ENCODE data around the gene SIT1. TPM values are rescaled to one million over a fixed set of nuclear protein-coding genes. Genes with fewer than 3 reads are reported as not detected.

The SIT1 gene
- total and polyA plus RNA-seq, 2 experiments from 2014 or later, result 13.2 to 14.7 TPM

GRCh38 chr9:35603506-35603985 lies 47.2 kb downstream of the SIT1 start:
- Histone ChIP-seq H3K36me3 (ENCODE audit: insufficient read depth) (no peaks in the 10 kb centered on the region), H3K27me3 (ENCODE audit: insufficient read depth) (no peaks in the 10 kb centered on the region), H4K20me1 (replicated peaks; ENCODE audit: insufficient read depth) (no peaks in the 10 kb centered on the region; the same call in 1 of the 2 replicates), H3F3A (replicated peaks; ENCODE audit: low read depth) (peaks cover 13% of the 10 kb centered on the region; the same call in 1 of the 2 replicates), H3K4me2 (peak overlapping the region; percentile 76), H3K4me1 (ENCODE audit: insufficient read depth) (peaks cover 19% of the 10 kb centered on the region), H3K9me2 (ENCODE audit: insufficient read depth) (no peaks in the 10 kb centered on the region), H3K79me2 (replicated peaks; ENCODE audit: insufficient read depth) (peaks cover 4% of the 10 kb centered on the region; the same call in 1 of the 2 replicates), H3K27ac (ENCODE audit: low read depth) (0 out of 2 replicates have a peak overlapping the region, but pooled peaks have one; percentile 69), H3K4me3 (peak overlapping the region; percentile 56), H2AFZ (peak overlapping the region; percentile 61)
- no peaks in the 10 kb centered on the region for H3K9me3 Mint-ChIP-seq
- H3K4me3 Mint-ChIP-seq, result peak overlapping the region; percentile 96
- peaks cover 7% of the 10 kb centered on the region; the same call in 2 of the 3 replicates for H3K36me3 Mint-ChIP-seq (ENCODE audit: low read depth)
- peaks cover 8% of the 10 kb centered on the region for H3K27me3 Mint-ChIP-seq (ENCODE audit: insufficient read depth, low read depth, poor library complexity)
- TF ChIP-seq ZNF331 (CRISPR knock-in tag; IDR thresholded peaks at IDR 0.05; ENCODE audit: low read depth) (no peak), REST (IDR thresholded peaks at IDR 0.05; ENCODE audit: unreplicated experiment) (no peak), ZNF462 (CRISPR knock-in tag; IDR thresholded peaks at IDR 0.05) (no peak), ZNF114 (CRISPR knock-in tag; IDR thresholded peaks at IDR 0.05) (no peak), STAT1 (IDR thresholded peaks at IDR 0.05; ENCODE audit: unreplicated experiment) (no peak), POLR2AphosphoS5 (IDR thresholded peaks at IDR 0.05; ENCODE audit: low read depth) (no peak), CREB1 (CRISPR knock-in tag; IDR thresholded peaks at IDR 0.05; ENCODE audit: low read depth) (no peak), CTCF (conservative IDR thresholded peaks at IDR 0.05; ENCODE audit: low read depth in 2 of 2) (no peak), EZH2phosphoT487 (IDR thresholded peaks at IDR 0.05; ENCODE audit: unreplicated experiment) (no peak)
- ATAC-seq, result no peak
- peak; percentile 9 for DNase-seq (ENCODE audit: low spot score)
- H3K27ac Mint-ChIP-seq, result peak overlapping the region; percentile 15
- H3K4me1 Mint-ChIP-seq, result peaks cover 9% of the 10 kb centered on the region

Measured in GM23338 (cell line).